ENCODE measurements around the gene TBX1.

DNA sequence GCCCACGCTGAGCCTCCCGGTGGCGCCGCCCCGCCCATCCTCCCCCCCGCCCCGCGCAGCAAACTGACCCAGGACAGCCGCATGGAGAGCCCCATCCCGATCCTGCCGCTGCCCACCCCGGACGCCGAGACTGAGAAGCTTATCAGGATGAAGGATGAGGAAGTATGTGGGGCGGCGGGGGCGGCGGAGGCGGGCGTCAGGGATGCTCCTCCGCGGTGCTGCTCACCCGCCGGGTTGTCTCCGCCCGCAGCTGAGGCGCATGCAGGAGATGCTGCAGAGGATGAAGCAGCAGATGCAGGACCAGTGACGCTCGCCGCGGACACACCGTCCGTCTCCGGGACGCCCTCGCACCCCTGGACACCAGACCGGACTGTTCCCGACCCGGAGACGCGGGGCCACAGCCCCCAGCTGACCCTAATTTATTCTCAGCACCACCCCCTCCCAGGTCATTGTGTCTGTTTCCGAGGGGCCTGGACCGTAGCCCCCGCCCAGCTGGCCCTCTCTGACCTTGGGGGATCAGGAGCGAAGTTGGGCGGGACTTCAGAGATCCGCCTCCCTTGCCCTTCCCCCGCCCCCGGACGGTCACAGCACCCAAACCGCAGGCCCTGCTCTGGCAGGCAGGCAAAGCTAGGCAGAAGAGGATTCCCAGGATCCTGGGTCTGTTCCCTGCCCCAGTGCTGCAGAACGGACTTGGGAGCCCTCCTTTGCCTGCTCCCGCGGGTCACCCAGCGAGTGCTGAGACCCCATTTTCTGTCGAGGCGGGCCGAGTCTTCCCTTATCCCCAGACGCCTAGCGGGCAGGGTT is 38.2 kb upstream of the TBX1 start:
- TF ChIP-seq, protein P1, sequence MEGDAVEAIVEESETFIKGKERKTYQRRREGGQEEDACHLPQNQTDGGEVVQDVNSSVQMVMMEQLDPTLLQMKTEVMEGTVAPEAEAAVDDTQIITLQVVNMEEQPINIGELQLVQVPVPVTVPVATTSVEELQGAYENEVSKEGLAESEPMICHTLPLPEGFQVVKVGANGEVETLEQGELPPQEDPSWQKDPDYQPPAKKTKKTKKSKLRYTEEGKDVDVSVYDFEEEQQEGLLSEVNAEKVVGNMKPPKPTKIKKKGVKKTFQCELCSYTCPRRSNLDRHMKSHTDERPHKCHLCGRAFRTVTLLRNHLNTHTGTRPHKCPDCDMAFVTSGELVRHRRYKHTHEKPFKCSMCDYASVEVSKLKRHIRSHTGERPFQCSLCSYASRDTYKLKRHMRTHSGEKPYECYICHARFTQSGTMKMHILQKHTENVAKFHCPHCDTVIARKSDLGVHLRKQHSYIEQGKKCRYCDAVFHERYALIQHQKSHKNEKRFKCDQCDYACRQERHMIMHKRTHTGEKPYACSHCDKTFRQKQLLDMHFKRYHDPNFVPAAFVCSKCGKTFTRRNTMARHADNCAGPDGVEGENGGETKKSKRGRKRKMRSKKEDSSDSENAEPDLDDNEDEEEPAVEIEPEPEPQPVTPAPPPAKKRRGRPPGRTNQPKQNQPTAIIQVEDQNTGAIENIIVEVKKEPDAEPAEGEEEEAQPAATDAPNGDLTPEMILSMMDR (IDR thresholded peaks at IDR 0.05; ENCODE audit: insufficient read depth, low read length, poor library complexity, severe bottlenecking): no peak
- TF ChIP-seq EZH2phosphoT487 (conservative IDR thresholded peaks at IDR 0.05; ENCODE audit: low read length): no peak
